Endothelial cell of umbilical vein (primary cell): ENCODE measurements around the gene EPO. TPM values are rescaled to one million over a fixed set of nuclear protein-coding genes. Genes with fewer than 3 reads are reported as not detected.

Experiments used
- BruUV-seq: library from RNA; stranded (reverse); fragments of 400-500 nt; replicated peaks from 2 replicates; lab custom pipeline; 2021; lab: Mats Ljungman, UMichigan
- CTCF ChIA-PET: fragments of 300-600, 350-600 bp; sonication (Branson Sonifier 250); formaldehyde crosslinking; loops from one replicate; lab custom pipeline; 2021; ENCODE audit warnings: antibody characterized with exemption, inconsistent platforms; lab: Charles Lee
- POLR2A ChIA-PET: fragments of 300-600, 350-600 bp; sonication (Branson Sonifier 250); formaldehyde crosslinking; loops from one replicate; lab custom pipeline; 2021; ENCODE audit warnings: antibody characterized with exemption, inconsistent platforms; lab: Charles Lee
- DNase-seq: peaks from one replicate; pipeline ENCODE4 v3.0.0-alpha.2; 2011; ENCODE audit warnings: low read depth, low spot score
- FAIRE-seq: peaks from 2 replicates; lab custom pipeline; 2011; peaks lifted over from hg19 to GRCh38; lab: Jason Lieb, UNC
- H2AFZ ChIP-seq: 2 replicates; pipeline ENCODE4 v1.6.0; 2012; ENCODE audit warnings: low read depth, low read length, control low read depth, inconsistent platforms
- H3K27ac ChIP-seq: 2 replicates; pipeline ENCODE4 v1.5.1; 2011; ENCODE audit warnings: low read depth, mild to moderate bottlenecking, control low read depth, low read length, moderate library complexity; ENCODE audit not compliant: insufficient read depth
- H3K27me3 ChIP-seq, 2 experiments: 2 replicates each; pipeline versions ENCODE4 v1.6.0 to v1.6.1; 2011; ENCODE audit warnings: low read length in 2 of 2, mixed read lengths in 1 of 2; ENCODE audit not compliant: control insufficient read depth in 2 of 2, insufficient read depth in 2 of 2
- H3K36me3 ChIP-seq, 2 experiments: 2 replicates in 1 of 2; 3 replicates in 1 of 2; pipeline ENCODE4 v1.5.1; 2011; ENCODE audit warnings: low read length in 2 of 2, mild to moderate bottlenecking in 1 of 2, moderate library complexity in 1 of 2; ENCODE audit not compliant: control insufficient read depth in 2 of 2, insufficient read depth in 2 of 2; ENCODE audit errors: extremely low read depth in 1 of 2
- H3K4me1 ChIP-seq: 3 replicates; pipeline ENCODE4 v1.5.1; 2011; ENCODE audit warnings: mild to moderate bottlenecking, low read length; ENCODE audit not compliant: control insufficient read depth, insufficient read depth; ENCODE audit errors: extremely low read depth
- H3K4me2 ChIP-seq: 2 replicates; pipeline ENCODE4 v1.6.1; 2011; ENCODE audit warnings: low read length, control low read depth, mixed read lengths; ENCODE audit not compliant: insufficient read depth
- H3K4me3 ChIP-seq, 3 experiments: fragments of 200-600 bp in 1 of 3; sonication (generic), shearing (Covaris generic) in 1 of 3; replicated peaks in 1 of 3; 2 replicates each; pipeline ENCODE4 v1.5.1; 2011 to 2016; ENCODE audit warnings: control low read depth in 3 of 3, low read length in 3 of 3, mild to moderate bottlenecking in 2 of 3, inconsistent platforms in 1 of 3, low read depth in 1 of 3, moderate library complexity in 1 of 3; ENCODE audit not compliant: insufficient read depth in 1 of 3
- H3K79me2 ChIP-seq: 2 replicates; pipeline ENCODE4 v1.6.0; 2012; ENCODE audit warnings: low read length, inconsistent platforms; ENCODE audit not compliant: control insufficient read depth, insufficient read depth
- H3K9ac ChIP-seq: replicated peaks from 2 replicates; pipeline ENCODE3; 2011; ENCODE audit warnings: low read length, control low read depth; ENCODE audit not compliant: insufficient read depth; ENCODE audit errors: extremely low read depth
- H3K9me1 ChIP-seq: replicated peaks from 3 replicates; pipeline ENCODE4 v1.6.0; 2011; ENCODE audit warnings: mild to moderate bottlenecking, low read length; ENCODE audit not compliant: control insufficient read depth, insufficient read depth; ENCODE audit errors: extremely low read depth
- H3K9me3 ChIP-seq: replicated peaks from 2 replicates; pipeline ENCODE4 v1.5.1; 2012; ENCODE audit warnings: low read length, inconsistent platforms; ENCODE audit not compliant: control insufficient read depth, insufficient read depth
- H4K20me1 ChIP-seq: replicated peaks from 2 replicates; pipeline ENCODE3; 2011; ENCODE audit warnings: mild to moderate bottlenecking, low read length; ENCODE audit not compliant: control insufficient read depth, insufficient read depth; ENCODE audit errors: extremely low read depth
- EZH2 ChIP-seq: IDR thresholded peaks from 2 replicates; pipeline ENCODE4 v1.6.1; 2012; ENCODE audit warnings: borderline replicate concordance, low read depth, mild to moderate bottlenecking, moderate library complexity, low read length, inconsistent platforms; ENCODE audit not compliant: severe bottlenecking
- FOS ChIP-seq: IDR thresholded peaks from 2 replicates; pipeline ENCODE4 v1.6.1; 2011; ENCODE audit warnings: mild to moderate bottlenecking, low read length, moderate library complexity, borderline replicate concordance; ENCODE audit not compliant: insufficient read depth
- MAX ChIP-seq: IDR thresholded peaks from 2 replicates; pipeline ENCODE4 v1.6.1; 2011; ENCODE audit not compliant: insufficient read depth, insufficient read length
- MYC ChIP-seq: IDR thresholded peaks from one replicate; pipeline ENCODE4 v1.6.1; 2011; ENCODE audit warnings: mild to moderate bottlenecking, low read depth, low read length
- POLR2A ChIP-seq: IDR thresholded peaks from 2 replicates; pipeline ENCODE4 v1.6.1; 2012; ENCODE audit warnings: low read depth, mild to moderate bottlenecking, control low read depth, low read length
- dilution Hi-C: fragments of 300-500 bp; cut with MboI; formaldehyde crosslinking; loops from one replicate; pipeline ENCODE4 v1.15.0; 2019; ENCODE audit warnings: low sequenced_read_pairs; ENCODE audit not compliant: extremely low pct_ligation_motif_present
- intact Hi-C: fragments of 100-400 bp; cut with micrococcal nuclease; formaldehyde crosslinking; loops from one replicate; pipeline ENCODE4 v1.10.0; 2022
- polyA plus RNA-seq, 4 experiments: library from polyadenylated mRNA; depleted of rRNA in 3 of 4; stranded (reverse) in 3 of 4; unstranded in 1 of 4; fragments of >200 nt; gene quantifications; 2 replicates each; pipeline versions ENCODE4 v1.2.1 to v1.2.3, GENCODE V29; 2011 to 2012; ENCODE audit warnings: missing spikeins in 1 of 4
- total RNA-seq: library from RNA; stranded (reverse); gene quantifications from 2 replicates; pipeline ENCODE4 v1.2.3, GENCODE V29; 2021

The EPO gene
- total and polyA plus RNA-seq, 2 donors (not counting 3 experiments of a cell fraction or from before 2014, with no cell fraction given): not detected

GRCh38 chr7:100683659-100684533 is 36.4 kb upstream of the EPO start:
- no peak for FAIRE-seq
- H3K4me1 ChIP-seq: no peaks in the 10 kb centered on the region
- H3K9ac ChIP-seq: no peak overlapping the region
- no peak for DNase-seq
- dilution Hi-C loops (no loop called here), intact Hi-C loops (loop anchor here (2.0 kb wide), 1 partner anchor 79 kb away; no protein-coding TSS in a partner anchor)
- no peak overlapping the region for H3K27ac ChIP-seq
- no TSS peak for BruUV-seq
- H3K79me2 ChIP-seq: peaks cover 4% of the 10 kb centered on the region
- H2AFZ ChIP-seq: no peak overlapping the region
- TF ChIP-seq EZH2: no peak
- ChIA-PET CTCF (interaction anchor here (1.1 to 7.0 kb wide), 5 partner anchors 7 to 218 kb away, joined by 3 to 60 read pairs (median 4); no protein-coding TSS in a partner anchor), POLR2A (no interaction called here)
- H4K20me1 ChIP-seq: no peaks in the 10 kb centered on the region
- peaks cover 9 to 71% of the 10 kb centered on the region in 2 experiments for H3K36me3 ChIP-seq
- H3K4me2 ChIP-seq: no peak overlapping the region
- no peak overlapping the region for H3K4me3 ChIP-seq
- H3K27me3 ChIP-seq: no peaks in the 10 kb centered on the region
- H3K9me3 ChIP-seq: no peaks in the 10 kb centered on the region
- H3K9me1 ChIP-seq: no peaks in the 10 kb centered on the region

GRCh38 chr7:100684534-100685042 is 35.7 kb upstream of the EPO start:
- ChIA-PET CTCF (interaction anchor here (0.9 to 7.0 kb wide), 3 partner anchors 7 to 21 kb away, joined by 3 to 60 read pairs (median 4); partner anchors contain the start of gene POP7), POLR2A (no interaction called here)
- Histone ChIP-seq H4K20me1 (no peaks in the 10 kb centered on the region), H3K79me2 (peaks cover 11% of the 10 kb centered on the region), H2AFZ (no peak overlapping the region), H3K4me3 (no peak overlapping the region), H3K9me3 (no peaks in the 10 kb centered on the region), H3K27ac (no peak overlapping the region), H3K4me2 (no peak overlapping the region), H3K9me1 (no peaks in the 10 kb centered on the region), H3K27me3 (no peaks in the 10 kb centered on the region), H3K36me3 (peaks cover 9 to 73% of the 10 kb centered on the region in 2 experiments), H3K9ac (no peak overlapping the region), H3K4me1 (no peaks in the 10 kb centered on the region)
- dilution Hi-C loops: no loop called here
- no peak for TF ChIP-seq POLR2A
- no peak for TF ChIP-seq MAX
- no peak for TF ChIP-seq EZH2
- no peak for TF ChIP-seq FOS
- no peak for TF ChIP-seq MYC
- intact Hi-C loops: no loop called here
- FAIRE-seq: no peak
- BruUV-seq: no TSS peak
- DNase-seq: no peak
